DND-41 (cell line): Measurements from ENCODE around the gene SLAMF7.

Experiments used
- ATAC-seq: fragments of 200-7000 bp; cut with Tn5 transposase; 3 replicates; pipeline ENCODE4 v1.9.1; 2021; ENCODE audit warnings: low read depth; ENCODE audit not compliant: insufficient read depth
- DNase-seq: peaks from one replicate; pipeline ENCODE4 v3.0.0-alpha.2; 2020
- H2AFZ ChIP-seq: 2 replicates; pipeline ENCODE4 v1.6.0; 2012; ENCODE audit warnings: low read depth, low read length
- H3K27ac ChIP-seq: 2 replicates; pipeline ENCODE4 v1.5.1; 2012; ENCODE audit warnings: low read length, inconsistent platforms
- H3K27me3 ChIP-seq: fragments of 200-600 bp; sonication (generic); 2 replicates; pipeline ENCODE4 v1.6.0; 2012; ENCODE audit warnings: low read length, mild to moderate bottlenecking, inconsistent platforms; ENCODE audit not compliant: insufficient read depth, poor library complexity
- H3K36me3 ChIP-seq: 2 replicates; pipeline ENCODE4 v1.5.1; 2012; ENCODE audit warnings: low read length, inconsistent platforms; ENCODE audit not compliant: insufficient read depth
- H3K4me1 ChIP-seq: 2 replicates; pipeline ENCODE4 v1.5.1; 2012; ENCODE audit warnings: mild to moderate bottlenecking, low read length; ENCODE audit not compliant: insufficient read depth
- H3K4me2 ChIP-seq: 2 replicates; pipeline ENCODE4 v1.6.0; 2012; ENCODE audit warnings: mild to moderate bottlenecking, moderate library complexity, low read length, inconsistent platforms; ENCODE audit not compliant: insufficient read depth
- H3K4me3 ChIP-seq, 2 experiments: fragments of 200-600 bp in 1 of 2; shearing (Covaris generic) in 1 of 2; 2 replicates each; pipeline ENCODE4 v1.5.1; 2012 to 2016; ENCODE audit warnings: inconsistent platforms in 2 of 2, low read length in 2 of 2, mild to moderate bottlenecking in 2 of 2, low read depth in 1 of 2, moderate library complexity in 1 of 2
- H3K79me2 ChIP-seq: 2 replicates; pipeline ENCODE4 v1.6.0; 2012; ENCODE audit warnings: low read length, inconsistent platforms; ENCODE audit not compliant: insufficient read depth
- H3K9ac ChIP-seq: 2 replicates; pipeline ENCODE4 v1.6.0; 2012; ENCODE audit warnings: low read depth, mild to moderate bottlenecking, inconsistent platforms, low read length, moderate library complexity
- H3K9me3 ChIP-seq: 2 replicates; pipeline ENCODE4 v1.5.1; 2012; ENCODE audit warnings: low read length, moderate library complexity, mild to moderate bottlenecking, inconsistent platforms; ENCODE audit not compliant: insufficient read depth, severe bottlenecking
- H4K20me1 ChIP-seq: 2 replicates; pipeline ENCODE4 v1.6.0; 2012; ENCODE audit warnings: low read length; ENCODE audit not compliant: insufficient read depth
- CTCF ChIP-seq: IDR thresholded peaks from 2 replicates; pipeline ENCODE4 v1.5.1; 2012; ENCODE audit warnings: borderline replicate concordance, low read length, moderate library complexity, mild to moderate bottlenecking; ENCODE audit not compliant: poor library complexity, severe bottlenecking; ENCODE audit errors: extremely low read depth
- EZH2 ChIP-seq: IDR thresholded peaks from 3 replicates; pipeline ENCODE4 v1.6.1; 2012; ENCODE audit warnings: borderline replicate concordance, low read depth, mild to moderate bottlenecking, moderate library complexity, low read length, inconsistent platforms; ENCODE audit not compliant: severe bottlenecking

The SLAMF7 gene

DNA sequence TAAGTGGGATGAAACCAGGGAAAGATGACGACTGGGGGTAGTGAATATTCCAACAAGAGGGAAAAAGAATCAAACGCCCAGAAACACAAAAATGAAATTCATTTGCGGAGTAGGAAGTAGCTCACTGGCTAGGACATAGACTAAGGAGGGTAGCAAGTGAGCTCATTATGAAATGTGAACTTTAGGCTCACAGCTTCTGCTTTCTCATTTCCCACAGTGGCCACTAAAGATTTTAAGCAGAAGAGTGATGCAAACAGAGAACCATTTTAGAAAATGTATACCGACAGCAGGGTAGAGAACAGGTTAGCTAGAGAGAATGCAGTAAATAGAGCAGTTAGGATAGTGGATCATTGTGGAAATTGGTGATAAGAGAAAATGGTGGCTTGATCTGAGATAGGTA lies 30.9 kb upstream of the SLAMF7 start:
- peak overlapping the region; percentile 99 for H3K27ac ChIP-seq
- peak overlapping the region; percentile 72 for H3K9ac ChIP-seq
- no peak for TF ChIP-seq CTCF
- no peak for TF ChIP-seq EZH2
- DNase-seq (no peak), ATAC-seq (no peak)
- H3K27me3 ChIP-seq = no peaks in the 10 kb centered on the region
- peaks cover 77% of the 10 kb centered on the region for H3K4me1 ChIP-seq
- H3K79me2 ChIP-seq = peaks cover 86% of the 10 kb centered on the region
- peaks cover 11% of the 10 kb centered on the region for H3K36me3 ChIP-seq
- H4K20me1 ChIP-seq = no peaks in the 10 kb centered on the region
- no peaks in the 10 kb centered on the region for H3K9me3 ChIP-seq
- peak overlapping the region; percentile 67 for H2AFZ ChIP-seq
- peak overlapping the region in 1 of 2 experiments; percentile 70; a peak in 2 of 4 replicates for H3K4me3 ChIP-seq
- peak overlapping the region; percentile 90 for H3K4me2 ChIP-seq

GRCh38 chr1:160708801-160709200 lies 30.2 kb upstream of the SLAMF7 start:
- Histone ChIP-seq H3K9ac (peak overlapping the region; percentile 72), H3K4me1 (peaks cover 83% of the 10 kb centered on the region), H3K4me2 (peak overlapping the region; percentile 90), H3K9me3 (no peaks in the 10 kb centered on the region), H3K27me3 (no peaks in the 10 kb centered on the region), H3K27ac (peak overlapping the region; percentile 99), H3K36me3 (peaks cover 6% of the 10 kb centered on the region), H4K20me1 (no peaks in the 10 kb centered on the region), H3K4me3 (peak overlapping the region in 1 of 2 experiments; percentile 70; a peak in 2 of 4 replicates), H3K79me2 (peaks cover 79% of the 10 kb centered on the region), H2AFZ (no peak overlapping the region)
- ATAC-seq (peak; percentile 41), DNase-seq (peak; percentile 53)
- TF ChIP-seq CTCF = no peak
- no peak for TF ChIP-seq EZH2

DNA sequence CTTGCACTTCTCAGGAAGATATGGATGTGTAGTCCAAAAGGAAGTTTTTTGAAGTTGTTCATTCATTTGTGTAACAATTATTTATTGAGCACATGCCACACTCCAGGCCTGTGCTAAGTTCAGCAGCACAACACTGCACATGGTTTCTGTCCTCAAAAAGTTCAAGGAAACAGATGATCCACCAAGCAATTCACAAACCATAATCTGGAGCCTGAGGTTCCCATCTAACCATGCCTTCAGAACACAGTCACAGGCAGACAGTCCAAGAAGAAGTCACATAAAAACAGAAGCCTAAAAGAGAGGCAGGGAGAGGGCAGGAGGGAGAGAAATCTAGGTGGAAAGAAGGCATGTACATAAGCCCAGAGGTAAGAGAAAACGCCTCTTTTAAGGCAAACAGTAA lies 29.3 kb upstream of the SLAMF7 start:
- Histone ChIP-seq H3K4me3 (peak overlapping the region in 1 of 2 experiments; percentile 70; a peak in 2 of 4 replicates), H3K9ac (peak overlapping the region; percentile 72), H3K27ac (peak overlapping the region; percentile 99), H3K9me3 (no peaks in the 10 kb centered on the region), H3K4me1 (peaks cover 91% of the 10 kb centered on the region), H3K79me2 (peaks cover 70% of the 10 kb centered on the region), H3K27me3 (no peaks in the 10 kb centered on the region), H2AFZ (no peak overlapping the region), H3K4me2 (peak overlapping the region; percentile 90), H3K36me3 (peaks cover 6% of the 10 kb centered on the region; the same call in 1 of the 2 replicates), H4K20me1 (no peaks in the 10 kb centered on the region)
- TF ChIP-seq CTCF = no peak
- TF ChIP-seq EZH2 = no peak
- no peak for ATAC-seq
- no peak for DNase-seq
